Astrocyte of the spinal cord (primary cell): ENCODE measurements around the gene CRISPLD2.

ENCODE experiments used
- DNase-seq: peaks from one replicate; pipeline ENCODE4 v3.0.0; 2011; ENCODE audit warnings: low read depth, low spot score
- H3K4me3 ChIP-seq: 2 replicates; pipeline ENCODE4 v1.5.1; 2011; ENCODE audit warnings: low read depth, mild to moderate bottlenecking, low read length, moderate library complexity
- in situ Hi-C: cut with HindIII; loops from 2 replicates; pipeline ENCODE4 v1.10.0; 2017; ENCODE audit warnings: low sequenced_read_pairs
- TF ChIP-seq, protein P1 (sequence below): IDR thresholded peaks from 2 replicates; pipeline ENCODE4 v1.5.1; 2012; ENCODE audit warnings: low read depth, mild to moderate bottlenecking, low read length, inconsistent platforms

CRISPLD2 gene

DNA sequence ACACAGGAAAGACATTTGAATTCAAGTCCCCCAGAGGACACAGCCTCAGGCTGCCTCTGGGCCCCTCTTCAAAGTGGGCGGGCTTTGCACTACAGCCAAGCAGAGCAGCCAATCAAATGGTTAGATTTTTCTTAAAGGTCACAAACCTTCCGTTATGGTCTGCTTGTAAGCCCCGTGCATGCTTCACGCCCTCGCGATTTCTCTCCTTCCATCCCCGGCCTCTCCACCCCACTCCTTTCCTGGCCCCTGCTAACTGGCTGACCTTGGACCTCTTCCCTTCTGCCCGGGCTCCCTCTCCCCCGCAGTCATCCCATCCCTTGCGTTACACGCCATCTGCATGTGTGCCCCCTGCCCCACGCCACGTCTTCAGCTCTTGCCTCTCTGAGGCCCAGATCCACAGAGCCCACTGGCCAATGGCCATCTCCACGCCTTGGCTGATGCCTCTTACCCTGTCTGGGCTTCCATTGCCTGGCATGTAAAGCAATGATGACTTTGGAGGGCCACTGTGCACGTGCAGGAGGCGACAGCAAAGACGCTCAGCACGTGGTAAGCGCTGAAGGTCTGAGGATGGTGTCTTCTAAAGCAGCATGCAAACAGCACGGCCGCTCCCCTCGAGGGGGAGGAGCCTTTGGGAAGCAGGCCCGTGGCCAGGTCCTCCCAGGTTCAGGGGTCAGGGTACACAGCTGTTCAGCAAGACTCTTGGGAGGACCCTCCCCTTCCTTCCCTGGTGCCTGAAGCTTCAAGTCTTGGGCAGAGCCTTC is 104.7 kb downstream of the CRISPLD2 start:
- no peak for DNase-seq
- in situ Hi-C loops: no loop called here
- TF ChIP-seq, protein P1, sequence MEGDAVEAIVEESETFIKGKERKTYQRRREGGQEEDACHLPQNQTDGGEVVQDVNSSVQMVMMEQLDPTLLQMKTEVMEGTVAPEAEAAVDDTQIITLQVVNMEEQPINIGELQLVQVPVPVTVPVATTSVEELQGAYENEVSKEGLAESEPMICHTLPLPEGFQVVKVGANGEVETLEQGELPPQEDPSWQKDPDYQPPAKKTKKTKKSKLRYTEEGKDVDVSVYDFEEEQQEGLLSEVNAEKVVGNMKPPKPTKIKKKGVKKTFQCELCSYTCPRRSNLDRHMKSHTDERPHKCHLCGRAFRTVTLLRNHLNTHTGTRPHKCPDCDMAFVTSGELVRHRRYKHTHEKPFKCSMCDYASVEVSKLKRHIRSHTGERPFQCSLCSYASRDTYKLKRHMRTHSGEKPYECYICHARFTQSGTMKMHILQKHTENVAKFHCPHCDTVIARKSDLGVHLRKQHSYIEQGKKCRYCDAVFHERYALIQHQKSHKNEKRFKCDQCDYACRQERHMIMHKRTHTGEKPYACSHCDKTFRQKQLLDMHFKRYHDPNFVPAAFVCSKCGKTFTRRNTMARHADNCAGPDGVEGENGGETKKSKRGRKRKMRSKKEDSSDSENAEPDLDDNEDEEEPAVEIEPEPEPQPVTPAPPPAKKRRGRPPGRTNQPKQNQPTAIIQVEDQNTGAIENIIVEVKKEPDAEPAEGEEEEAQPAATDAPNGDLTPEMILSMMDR: no peak
- H3K4me3 ChIP-seq: no peak overlapping the region

DNA sequence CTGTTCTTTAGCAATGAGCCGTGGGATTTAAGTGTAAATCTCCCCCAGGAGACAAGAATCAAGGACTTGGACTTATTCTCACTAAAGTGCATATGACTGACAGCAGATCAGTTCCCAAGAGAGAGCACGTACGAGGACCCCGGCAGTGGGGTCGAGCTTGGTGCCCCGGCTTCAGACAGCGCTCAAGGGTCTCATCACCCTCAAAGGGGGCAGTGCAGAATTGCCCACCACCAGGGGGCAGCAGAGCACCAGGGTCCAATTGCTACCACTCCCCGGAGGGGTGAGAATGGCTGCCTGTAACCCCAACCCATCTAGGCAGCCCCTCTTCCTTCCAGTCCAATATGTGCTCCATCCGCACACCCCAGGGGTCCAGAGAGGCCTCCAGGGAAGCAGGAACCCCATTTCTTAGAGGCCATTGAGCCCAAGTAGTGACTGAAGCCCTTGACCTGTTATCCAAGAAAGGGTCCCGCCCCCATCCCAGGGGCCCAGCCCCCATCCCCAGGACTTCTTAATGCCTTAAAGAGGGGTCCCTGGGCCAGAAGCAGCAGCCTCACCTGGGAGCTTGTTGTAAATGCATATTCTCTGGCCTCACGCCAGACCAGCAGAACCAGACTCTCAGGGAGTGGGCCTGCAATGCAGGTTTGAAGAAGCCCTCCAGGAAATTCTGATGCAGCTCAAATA is 105.4 kb downstream of the CRISPLD2 start:
- H3K4me3 ChIP-seq: no peak overlapping the region
- TF ChIP-seq, protein P1: peak; percentile 77
- no peak for DNase-seq
- in situ Hi-C loops: no loop called here

DNA sequence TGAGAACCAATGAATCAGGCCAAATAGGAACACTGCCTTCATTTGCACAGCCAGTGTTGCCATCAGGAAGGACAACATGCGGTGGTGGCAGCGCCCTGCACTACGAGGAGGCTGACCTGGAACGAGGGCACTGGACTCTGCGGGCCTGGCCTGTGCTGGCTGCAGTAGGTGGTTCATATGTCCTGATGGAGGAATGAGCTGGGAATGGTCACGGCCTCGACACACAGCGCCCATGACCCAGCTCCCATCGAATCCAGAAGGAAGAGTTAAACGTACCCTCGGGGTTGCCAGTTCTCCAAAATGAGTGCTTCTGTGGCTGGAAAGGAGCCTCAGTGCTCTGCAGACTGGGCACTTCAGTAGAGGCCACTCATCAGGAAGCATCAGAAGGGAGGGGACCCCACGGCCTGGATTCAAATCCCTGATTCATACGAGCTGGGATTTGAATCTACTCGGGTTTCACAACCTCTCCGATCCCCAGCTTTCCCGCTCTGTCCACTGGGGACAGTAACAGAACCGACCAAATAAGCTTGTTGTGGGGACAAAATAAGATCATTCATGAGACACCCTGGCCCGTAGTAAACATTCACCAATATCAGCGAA is 106.1 kb downstream of the CRISPLD2 start:
- TF ChIP-seq, protein P1: no peak
- in situ Hi-C loops: no loop called here
- no peak for DNase-seq
- H3K4me3 ChIP-seq: no peak overlapping the region

DNA sequence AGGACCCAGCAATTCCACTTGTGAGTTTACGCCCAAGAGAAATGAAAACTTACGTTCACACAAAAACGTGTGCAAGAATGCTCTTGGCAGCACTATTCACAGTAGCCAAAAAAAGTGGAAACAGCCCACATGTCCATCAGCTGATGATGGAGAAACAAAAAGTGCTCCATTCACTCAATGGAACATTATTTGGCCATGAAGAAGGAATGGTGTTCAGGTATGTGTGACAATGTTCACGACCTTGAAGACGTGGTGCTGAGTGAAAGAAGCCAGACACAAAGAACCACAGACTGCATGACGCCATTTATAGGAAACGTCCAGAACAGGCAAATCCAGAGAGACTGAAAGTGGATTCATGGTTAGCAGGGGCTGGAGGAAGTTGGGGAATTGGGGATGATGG is 106.7 kb downstream of the CRISPLD2 start:
- TF ChIP-seq, protein P1: no peak
- DNase-seq: no peak
- H3K4me3 ChIP-seq: no peak overlapping the region
- in situ Hi-C loops: no loop called here

DNA sequence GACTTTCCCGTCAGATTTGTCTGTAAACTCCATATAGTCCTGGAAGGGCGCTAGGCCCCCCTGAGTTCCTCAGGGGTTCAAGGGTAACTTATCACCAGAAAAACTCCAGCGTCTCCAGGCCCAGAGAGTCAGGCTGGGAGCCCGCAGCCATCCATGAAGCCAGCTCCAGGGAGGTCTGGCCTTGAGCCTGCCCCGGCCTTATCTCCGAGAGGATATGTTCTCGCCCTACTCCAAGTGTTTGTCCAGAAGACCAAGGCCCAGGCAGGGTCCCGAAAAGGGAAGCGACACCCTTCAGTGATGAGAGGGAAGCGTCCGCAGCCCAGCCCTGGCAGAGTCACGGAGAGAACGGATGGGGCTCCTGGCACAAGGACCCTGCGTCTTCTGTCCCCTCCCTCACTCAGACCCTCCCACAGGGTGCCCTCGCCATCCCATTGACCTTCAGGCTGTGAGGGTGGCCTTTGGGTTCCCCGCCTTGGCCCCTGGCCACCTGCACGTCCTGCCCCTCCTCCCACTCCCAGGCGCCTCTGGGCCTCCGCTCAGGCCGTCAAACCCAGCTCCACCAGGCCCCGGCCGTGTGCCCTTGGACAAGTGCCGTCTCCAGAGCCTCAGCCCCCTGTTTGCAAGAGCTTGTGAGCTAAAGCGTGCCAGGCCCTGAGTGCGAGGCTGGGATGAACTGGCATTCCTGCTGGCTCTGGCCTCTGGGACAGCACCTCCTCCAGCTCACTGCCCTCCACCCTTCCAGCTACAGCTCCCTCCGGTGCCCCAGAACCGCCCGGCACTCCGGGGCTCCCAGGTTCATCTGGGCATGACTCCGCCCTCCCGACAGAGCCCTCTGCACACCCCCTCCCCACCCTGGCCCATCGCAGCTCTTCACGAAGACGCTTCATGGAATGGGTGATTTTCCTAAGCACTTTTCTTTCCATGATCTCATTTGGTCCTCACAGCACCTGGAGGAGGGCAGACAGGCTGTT is 108.1 kb downstream of the CRISPLD2 start:
- H3K4me3 ChIP-seq: no peak overlapping the region
- TF ChIP-seq, protein P1: no peak
- no peak for DNase-seq
- in situ Hi-C loops: no loop called here

DNA sequence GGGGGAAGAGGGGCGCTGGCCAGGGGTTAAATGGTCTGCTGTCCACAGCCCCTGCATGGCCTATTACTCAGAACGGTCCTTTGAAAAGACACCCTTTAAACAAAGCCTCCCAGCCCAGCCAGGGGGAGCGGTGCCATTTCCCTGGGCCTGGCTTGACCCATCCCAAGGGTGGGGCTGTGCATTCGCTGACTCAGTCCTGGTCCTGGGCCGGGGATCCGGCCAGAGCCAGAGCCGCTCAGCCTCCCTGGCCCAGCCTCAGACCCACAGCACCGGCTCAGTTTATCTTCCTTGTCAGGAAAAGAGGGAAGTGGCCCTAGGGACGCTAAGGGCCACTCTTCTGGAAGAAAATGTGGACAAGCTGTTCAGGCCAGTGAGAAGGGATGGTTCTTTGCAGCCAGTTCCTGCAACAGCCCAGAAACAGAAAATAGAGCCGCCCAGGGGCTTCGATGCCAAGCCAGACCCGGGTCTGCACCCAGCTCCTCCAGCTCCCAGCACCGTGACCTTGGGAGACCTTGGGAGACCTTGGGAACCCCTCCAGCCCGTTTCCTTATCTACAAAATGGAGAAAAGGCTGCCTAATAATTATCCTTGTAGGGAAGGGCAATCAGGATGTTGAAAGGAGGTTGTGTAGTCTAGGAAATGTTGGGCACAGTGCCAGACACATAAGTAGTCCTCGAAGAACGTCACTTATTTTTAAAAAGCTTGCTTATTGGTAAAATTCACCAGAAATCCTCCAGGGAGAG is 109.1 kb downstream of the CRISPLD2 start:
- no peak for DNase-seq
- in situ Hi-C loops: no loop called here
- TF ChIP-seq, protein P1: no peak
- no peak overlapping the region for H3K4me3 ChIP-seq
